HepG2 (cell line): Measurements from ENCODE around the gene ZMPSTE24.

Source experiments
- EZH2 ChIP-seq: conservative IDR thresholded peaks from 2 replicates; pipeline ENCODE4 v1.6.1; 2012; ENCODE audit warnings: mild to moderate bottlenecking, low read depth, low read length, moderate library complexity
- HDAC1 ChIP-seq: sonication (generic); formaldehyde crosslinking; IDR thresholded peaks from 2 replicates; pipeline ENCODE4 v1.5.1; 2020; ENCODE audit warnings: mild to moderate bottlenecking, missing genetic modification reagents
- HNRNPL ChIP-seq: fragments of 200-400 bp; formaldehyde crosslinking; IDR thresholded peaks from 2 replicates; pipeline ENCODE4 v1.6.1; 2017; ENCODE audit warnings: mild to moderate bottlenecking, low read depth, low read length
- NONO ChIP-seq, 2 experiments: fragments of 450-650 bp in 1 of 2; sonication (generic) in 1 of 2; formaldehyde crosslinking in 1 of 2; IDR thresholded peaks in 1 of 2; conservative IDR thresholded peaks in 1 of 2; 2 replicates each; pipeline versions ENCODE4 v1.6.1 to v1.8.0; 2017 to 2022; ENCODE audit warnings: mild to moderate bottlenecking in 1 of 2, missing genetic modification reagents in 1 of 2, moderate library complexity in 1 of 2
- SRSF4 ChIP-seq: fragments of 200-400 bp; formaldehyde crosslinking; IDR thresholded peaks from one replicate; pipeline ENCODE4 v1.6.1; 2018; ENCODE audit warnings: mild to moderate bottlenecking, low read depth, low read length, moderate library complexity; ENCODE audit not compliant: poor library complexity, severe bottlenecking
- ZFP82 ChIP-seq: sonication (generic); formaldehyde crosslinking; IDR thresholded peaks from 2 replicates; pipeline ENCODE4 v1.5.1; 2020; ENCODE audit warnings: mild to moderate bottlenecking, missing genetic modification reagents, borderline replicate concordance
- ZNF232 ChIP-seq: sonication (generic); formaldehyde crosslinking; IDR thresholded peaks from 2 replicates; pipeline ENCODE4 v1.4.0; 2020; ENCODE audit warnings: missing genetic modification reagents, borderline replicate concordance
- ZNF274 ChIP-seq: sonication (generic); formaldehyde crosslinking; IDR thresholded peaks from 2 replicates; pipeline ENCODE4 v1.5.1; 2020; ENCODE audit warnings: mild to moderate bottlenecking, missing genetic modification reagents
- ZNF572 ChIP-seq: sonication (generic); formaldehyde crosslinking; IDR thresholded peaks from 2 replicates; pipeline ENCODE4 v1.5.1; 2020; ENCODE audit warnings: mild to moderate bottlenecking, missing genetic modification reagents
- ZNF607 ChIP-seq: sonication (generic); formaldehyde crosslinking; IDR thresholded peaks from 2 replicates; pipeline ENCODE4 v1.5.1; 2020; ENCODE audit warnings: missing genetic modification reagents, mild to moderate bottlenecking, borderline replicate concordance
- TF ChIP-seq, protein P1 (sequence below): sonication (generic); formaldehyde crosslinking; IDR thresholded peaks from 2 replicates; pipeline ENCODE4 v1.8.1; 2023; ENCODE audit warnings: mild to moderate bottlenecking, missing genetic modification reagents
- TF ChIP-seq, protein P2 (sequence below): sonication (generic); formaldehyde crosslinking; IDR thresholded peaks from 2 replicates; pipeline ENCODE4 v1.5.0; 2020; ENCODE audit warnings: mild to moderate bottlenecking, missing genetic modification reagents, moderate library complexity
- TF ChIP-seq, protein P3 (sequence below): sonication (generic); formaldehyde crosslinking; IDR thresholded peaks from 2 replicates; pipeline ENCODE4 v1.4.0; 2020; ENCODE audit warnings: mild to moderate bottlenecking, missing genetic modification reagents
- TF ChIP-seq, protein P4 (sequence below): sonication (generic); formaldehyde crosslinking; IDR thresholded peaks from 2 replicates; pipeline ENCODE4 v1.5.0; 2020; ENCODE audit warnings: missing genetic modification reagents

DNA sequence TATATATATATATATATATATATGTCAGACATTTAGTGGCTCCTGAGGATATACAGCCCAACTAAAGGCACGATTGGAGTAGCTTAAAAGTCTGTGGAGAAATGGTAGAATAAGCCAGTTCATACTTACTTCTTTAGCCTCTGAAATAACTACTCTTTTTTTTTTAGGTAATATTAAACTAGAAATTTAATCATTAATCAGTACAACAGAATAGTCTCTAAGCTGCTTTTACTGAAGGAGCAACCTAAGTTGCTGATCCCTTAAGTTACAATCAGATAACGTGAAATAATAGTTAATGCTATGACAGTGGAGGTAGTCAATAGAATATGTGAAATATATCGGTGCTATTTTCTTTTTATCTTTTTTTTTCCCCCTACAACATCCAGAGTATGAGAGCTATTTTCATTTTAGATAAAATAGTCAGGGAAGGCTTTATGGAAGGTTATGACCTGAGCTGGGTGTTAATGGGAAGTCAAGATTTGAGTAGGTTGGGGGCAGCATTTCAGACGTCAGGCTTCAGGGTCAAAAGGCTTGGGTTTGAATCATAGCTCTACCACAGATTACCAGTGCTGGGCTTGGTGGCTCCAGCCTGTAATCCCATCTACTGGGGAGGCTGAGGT lies 15.6 kb downstream of the ZMPSTE24 start:
- TF ChIP-seq HNRNPL (no peak), ZFP82 (no peak), ZNF572 (CRISPR knock-in tag) (no peak), HDAC1 (CRISPR knock-in tag) (no peak), ZNF232 (CRISPR knock-in tag) (no peak), NONO (IDR thresholded peaks at IDR 0.05) (no peak), NONO (CRISPR knock-in tag; conservative IDR thresholded peaks at IDR 0.05) (no peak), EZH2 (no peak), SRSF4 (no peak), ZNF274 (CRISPR knock-in tag) (no peak), ZNF607 (no peak)
- TF ChIP-seq, protein P1, sequence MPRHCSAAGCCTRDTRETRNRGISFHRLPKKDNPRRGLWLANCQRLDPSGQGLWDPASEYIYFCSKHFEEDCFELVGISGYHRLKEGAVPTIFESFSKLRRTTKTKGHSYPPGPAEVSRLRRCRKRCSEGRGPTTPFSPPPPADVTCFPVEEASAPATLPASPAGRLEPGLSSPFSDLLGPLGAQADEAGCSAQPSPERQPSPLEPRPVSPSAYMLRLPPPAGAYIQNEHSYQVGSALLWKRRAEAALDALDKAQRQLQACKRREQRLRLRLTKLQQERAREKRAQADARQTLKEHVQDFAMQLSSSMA (CRISPR knock-in tag), result no peak
- TF ChIP-seq, protein P2, sequence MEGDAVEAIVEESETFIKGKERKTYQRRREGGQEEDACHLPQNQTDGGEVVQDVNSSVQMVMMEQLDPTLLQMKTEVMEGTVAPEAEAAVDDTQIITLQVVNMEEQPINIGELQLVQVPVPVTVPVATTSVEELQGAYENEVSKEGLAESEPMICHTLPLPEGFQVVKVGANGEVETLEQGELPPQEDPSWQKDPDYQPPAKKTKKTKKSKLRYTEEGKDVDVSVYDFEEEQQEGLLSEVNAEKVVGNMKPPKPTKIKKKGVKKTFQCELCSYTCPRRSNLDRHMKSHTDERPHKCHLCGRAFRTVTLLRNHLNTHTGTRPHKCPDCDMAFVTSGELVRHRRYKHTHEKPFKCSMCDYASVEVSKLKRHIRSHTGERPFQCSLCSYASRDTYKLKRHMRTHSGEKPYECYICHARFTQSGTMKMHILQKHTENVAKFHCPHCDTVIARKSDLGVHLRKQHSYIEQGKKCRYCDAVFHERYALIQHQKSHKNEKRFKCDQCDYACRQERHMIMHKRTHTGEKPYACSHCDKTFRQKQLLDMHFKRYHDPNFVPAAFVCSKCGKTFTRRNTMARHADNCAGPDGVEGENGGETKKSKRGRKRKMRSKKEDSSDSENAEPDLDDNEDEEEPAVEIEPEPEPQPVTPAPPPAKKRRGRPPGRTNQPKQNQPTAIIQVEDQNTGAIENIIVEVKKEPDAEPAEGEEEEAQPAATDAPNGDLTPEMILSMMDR, result no peak
- TF ChIP-seq, protein P3, sequence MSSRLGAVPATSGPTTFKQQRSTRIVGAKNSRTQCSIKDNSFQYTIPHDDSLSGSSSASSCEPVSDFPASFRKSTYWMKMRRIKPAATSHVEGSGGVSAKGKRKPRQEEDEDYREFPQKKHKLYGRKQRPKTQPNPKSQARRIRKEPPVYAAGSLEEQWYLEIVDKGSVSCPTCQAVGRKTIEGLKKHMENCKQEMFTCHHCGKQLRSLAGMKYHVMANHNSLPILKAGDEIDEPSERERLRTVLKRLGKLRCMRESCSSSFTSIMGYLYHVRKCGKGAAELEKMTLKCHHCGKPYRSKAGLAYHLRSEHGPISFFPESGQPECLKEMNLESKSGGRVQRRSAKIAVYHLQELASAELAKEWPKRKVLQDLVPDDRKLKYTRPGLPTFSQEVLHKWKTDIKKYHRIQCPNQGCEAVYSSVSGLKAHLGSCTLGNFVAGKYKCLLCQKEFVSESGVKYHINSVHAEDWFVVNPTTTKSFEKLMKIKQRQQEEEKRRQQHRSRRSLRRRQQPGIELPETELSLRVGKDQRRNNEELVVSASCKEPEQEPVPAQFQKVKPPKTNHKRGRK (CRISPR knock-in tag), result no peak
- TF ChIP-seq, protein P4, sequence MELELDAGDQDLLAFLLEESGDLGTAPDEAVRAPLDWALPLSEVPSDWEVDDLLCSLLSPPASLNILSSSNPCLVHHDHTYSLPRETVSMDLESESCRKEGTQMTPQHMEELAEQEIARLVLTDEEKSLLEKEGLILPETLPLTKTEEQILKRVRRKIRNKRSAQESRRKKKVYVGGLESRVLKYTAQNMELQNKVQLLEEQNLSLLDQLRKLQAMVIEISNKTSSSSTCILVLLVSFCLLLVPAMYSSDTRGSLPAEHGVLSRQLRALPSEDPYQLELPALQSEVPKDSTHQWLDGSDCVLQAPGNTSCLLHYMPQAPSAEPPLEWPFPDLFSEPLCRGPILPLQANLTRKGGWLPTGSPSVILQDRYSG (CRISPR knock-in tag), result no peak
